Natural killer cell treated with Interleukin-12 subunit alpha and Interleukin-12 subunit beta and Interleukin-15 and Interleukin-18, amount 100 ng/mL, for 72 hours (primary cell): ENCODE measurements around the gene DLX3. TPM values are rescaled to one million over a fixed set of nuclear protein-coding genes. Genes with fewer than 3 reads are reported as not detected.
A peak's percentile ranks its signal among the peaks of the same experiment; 100 is the strongest.

Source experiments
- ATAC-seq, 2 donors: fragments of 150-1000 bp; cut with Tn5 transposase in 1 of 2; sonication (Bioruptor Pico), chemical (Tn5 transposase) in 1 of 2; 2 replicates each; pipeline ENCODE4 v1.10.0; 2021
- DNase-seq: peaks from one replicate; pipeline ENCODE4 v3.0.0; 2022; ENCODE audit warnings: low spot score
- H3K27ac Mint-ChIP-seq, 2 donors: 1 replicate in 1 of 2; 2 replicates in 1 of 2; pipeline ENCODE4 v1.8.0; 2022; ENCODE audit warnings: mixed read lengths in 2 of 2, mild to moderate bottlenecking in 1 of 2, moderate library complexity in 1 of 2
- H3K27me3 Mint-ChIP-seq, 2 donors: 1 replicate in 1 of 2; 2 replicates in 1 of 2; pipeline ENCODE4 v1.8.0; 2022; ENCODE audit warnings: mixed read lengths in 2 of 2
- H3K36me3 Mint-ChIP-seq: one replicate; pipeline ENCODE4 v1.8.0; 2022; ENCODE audit warnings: mixed read lengths
- H3K4me1 Mint-ChIP-seq, 2 donors: 1 replicate in 1 of 2; 2 replicates in 1 of 2; pipeline ENCODE4 v1.8.0; 2022; ENCODE audit warnings: low read depth in 2 of 2, mixed read lengths in 2 of 2, mild to moderate bottlenecking in 1 of 2
- H3K4me3 Mint-ChIP-seq: one replicate; pipeline ENCODE4 v1.8.0; 2022; ENCODE audit warnings: mixed read lengths
- H3K9me3 Mint-ChIP-seq: 2 replicates; pipeline ENCODE4 v1.8.0; 2022; ENCODE audit warnings: mixed read lengths
- total RNA-seq, 2 donors: library from RNA; stranded (reverse); gene quantifications; one replicate each; pipeline ENCODE4 v1.2.3, GENCODE V29; 2022

DLX3 gene
- total RNA-seq, 2 donors from 2014 or later = not detected

DNA sequence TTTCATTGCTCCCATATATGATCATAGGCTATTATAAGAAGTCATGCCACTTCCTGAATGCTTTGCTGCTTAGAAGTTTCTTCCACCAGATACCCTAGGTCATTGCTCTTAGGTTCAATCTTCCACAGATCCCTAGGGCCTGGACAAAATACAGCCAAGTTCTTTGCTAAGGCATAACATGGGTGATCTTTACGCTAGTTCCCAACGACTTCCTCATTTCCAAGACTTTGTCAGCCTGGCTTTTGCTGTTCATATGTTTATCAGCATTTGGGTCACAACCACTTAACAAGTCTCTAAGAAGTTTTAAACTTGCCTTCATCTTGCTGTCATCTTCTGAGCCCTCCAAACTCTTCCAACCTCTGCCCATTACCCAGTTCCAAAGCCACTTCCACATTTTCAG lies 20.1 kb upstream of the DLX3 start:
- no peak for ATAC-seq
- peaks cover 13 to 21% of the 10 kb centered on the region in 2 donors for H3K27me3 Mint-ChIP-seq
- peaks cover 12% of the 10 kb centered on the region for H3K36me3 Mint-ChIP-seq
- H3K4me3 Mint-ChIP-seq = no peak overlapping the region
- no peak for DNase-seq
- no peaks in the 10 kb centered on the region for H3K9me3 Mint-ChIP-seq
- no peaks in the 10 kb centered on the region for H3K4me1 Mint-ChIP-seq
- H3K27ac Mint-ChIP-seq = no peak overlapping the region

DNA sequence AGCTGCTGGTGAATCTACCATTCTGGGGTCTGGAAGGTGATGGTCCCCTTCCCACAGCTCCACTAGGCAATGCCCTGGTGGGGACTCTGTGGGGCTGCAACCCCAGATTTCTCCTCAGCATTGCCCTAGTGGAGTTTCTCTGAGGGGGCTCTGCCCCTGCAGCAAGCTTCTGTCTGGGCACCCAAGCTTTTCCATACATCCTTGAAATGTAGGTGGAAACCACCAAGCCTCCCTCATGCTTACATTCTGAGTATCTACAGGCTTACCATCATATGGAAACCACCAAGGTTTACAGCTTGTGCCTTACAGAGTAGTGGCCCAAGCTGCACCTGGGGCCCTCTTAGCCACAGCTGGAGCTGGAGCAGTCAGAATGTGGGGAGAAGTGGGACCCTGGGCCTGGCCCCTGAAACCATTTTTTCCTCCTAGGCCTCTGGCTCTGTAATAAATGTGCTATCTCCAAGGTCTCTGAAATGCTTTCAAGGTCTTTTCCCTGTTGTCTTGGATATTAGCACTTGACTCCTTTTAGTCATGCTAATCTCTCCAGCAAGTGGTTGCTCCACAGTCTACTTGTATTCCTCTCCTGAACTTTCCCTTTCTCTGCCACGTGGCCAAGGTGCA lies 19.6 kb upstream of the DLX3 start:
- H3K4me1 Mint-ChIP-seq = no peaks in the 10 kb centered on the region
- no peak for ATAC-seq
- no peaks in the 10 kb centered on the region for H3K9me3 Mint-ChIP-seq
- DNase-seq = no peak
- peaks cover 15 to 23% of the 10 kb centered on the region in 2 donors for H3K27me3 Mint-ChIP-seq
- peaks cover 12% of the 10 kb centered on the region for H3K36me3 Mint-ChIP-seq
- H3K27ac Mint-ChIP-seq = no peak overlapping the region
- no peak overlapping the region for H3K4me3 Mint-ChIP-seq

DNA sequence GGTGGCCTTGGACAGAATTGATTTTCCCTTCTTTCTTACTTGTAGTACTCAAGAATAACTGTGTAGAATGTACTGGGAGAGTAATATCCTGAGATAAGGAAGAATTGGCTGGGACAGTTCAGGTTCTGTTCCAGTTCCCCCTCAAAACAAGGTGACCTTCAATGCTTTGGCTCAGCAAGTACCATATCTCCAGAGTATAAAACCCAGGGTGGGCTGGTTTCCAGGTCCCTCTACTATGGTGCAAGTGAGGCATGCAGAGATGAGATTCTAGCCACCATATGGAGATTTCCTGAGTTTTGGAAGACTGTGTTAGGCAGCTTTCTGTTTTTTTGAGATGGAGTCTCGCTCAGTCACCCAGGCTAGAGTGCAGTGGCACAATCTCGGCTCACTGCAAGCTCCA lies 18.1 kb upstream of the DLX3 start:
- DNase-seq (no peak), ATAC-seq (no peak)
- H3K4me1 Mint-ChIP-seq = no peaks in the 10 kb centered on the region
- peaks cover 3% of the 10 kb centered on the region for H3K9me3 Mint-ChIP-seq
- H3K4me3 Mint-ChIP-seq = no peak overlapping the region
- peaks cover 16 to 38% of the 10 kb centered on the region in 2 donors for H3K27me3 Mint-ChIP-seq
- no peak overlapping the region for H3K27ac Mint-ChIP-seq
- H3K36me3 Mint-ChIP-seq = peaks cover 19% of the 10 kb centered on the region

DNA sequence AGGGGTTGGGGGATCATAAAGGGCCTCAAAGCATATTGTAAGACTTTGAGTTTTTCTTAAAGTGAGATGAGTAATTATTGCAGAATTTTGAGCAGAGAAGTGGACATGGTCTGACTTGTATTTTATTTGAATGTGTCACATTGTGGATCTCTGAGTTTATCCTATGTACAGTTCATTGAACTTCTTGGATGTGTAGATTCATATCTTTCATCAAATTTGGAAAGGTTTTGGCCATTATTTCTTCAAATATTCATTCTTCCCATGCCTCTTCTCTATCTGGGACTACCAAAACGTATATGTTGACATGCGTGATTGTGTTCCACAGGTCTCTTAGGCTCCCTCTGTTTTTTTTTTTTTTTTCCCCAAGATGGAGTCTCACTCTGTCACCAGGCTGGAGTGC lies 14.3 kb upstream of the DLX3 start:
- DNase-seq = no peak
- no peak overlapping the region for H3K27ac Mint-ChIP-seq
- no peak for ATAC-seq

DNA sequence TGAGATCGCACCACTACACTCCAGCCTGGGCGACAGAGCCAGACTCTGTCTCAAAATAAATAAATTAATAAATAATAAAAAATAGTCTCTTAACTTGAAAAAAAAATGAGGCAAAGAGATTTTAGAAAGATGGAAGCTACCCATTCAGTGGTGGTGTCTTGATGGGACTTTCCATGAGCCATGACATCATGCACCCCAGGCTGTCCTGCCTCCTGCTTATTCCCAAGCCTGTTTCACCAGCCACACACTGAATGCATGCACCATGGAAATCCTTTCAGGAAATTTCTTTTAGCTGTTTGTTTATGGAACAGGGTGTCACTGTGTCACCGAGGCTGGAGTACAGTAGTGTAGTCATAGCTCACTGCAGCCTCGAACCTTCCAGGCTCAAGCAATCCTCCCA lies 8.9 kb upstream of the DLX3 start:
- DNase-seq (no peak), ATAC-seq (no peak)
- H3K36me3 Mint-ChIP-seq = peaks cover 4% of the 10 kb centered on the region
- H3K4me1 Mint-ChIP-seq = no peaks in the 10 kb centered on the region
- no peak overlapping the region for H3K27ac Mint-ChIP-seq
- H3K9me3 Mint-ChIP-seq = peaks cover 2% of the 10 kb centered on the region
- H3K4me3 Mint-ChIP-seq = no peak overlapping the region
- H3K27me3 Mint-ChIP-seq = peaks cover 40 to 66% of the 10 kb centered on the region in 2 donors

More for the DNA sequence above, 14.3 kb upstream of the DLX3 start:
- Mint-ChIP-seq H3K27me3 (peaks cover 27 to 57% of the 10 kb centered on the region in 2 donors), H3K9me3 (peaks cover 3% of the 10 kb centered on the region), H3K36me3 (peaks cover 13% of the 10 kb centered on the region), H3K4me3 (no peak overlapping the region), H3K4me1 (no peaks in the 10 kb centered on the region)

DNA sequence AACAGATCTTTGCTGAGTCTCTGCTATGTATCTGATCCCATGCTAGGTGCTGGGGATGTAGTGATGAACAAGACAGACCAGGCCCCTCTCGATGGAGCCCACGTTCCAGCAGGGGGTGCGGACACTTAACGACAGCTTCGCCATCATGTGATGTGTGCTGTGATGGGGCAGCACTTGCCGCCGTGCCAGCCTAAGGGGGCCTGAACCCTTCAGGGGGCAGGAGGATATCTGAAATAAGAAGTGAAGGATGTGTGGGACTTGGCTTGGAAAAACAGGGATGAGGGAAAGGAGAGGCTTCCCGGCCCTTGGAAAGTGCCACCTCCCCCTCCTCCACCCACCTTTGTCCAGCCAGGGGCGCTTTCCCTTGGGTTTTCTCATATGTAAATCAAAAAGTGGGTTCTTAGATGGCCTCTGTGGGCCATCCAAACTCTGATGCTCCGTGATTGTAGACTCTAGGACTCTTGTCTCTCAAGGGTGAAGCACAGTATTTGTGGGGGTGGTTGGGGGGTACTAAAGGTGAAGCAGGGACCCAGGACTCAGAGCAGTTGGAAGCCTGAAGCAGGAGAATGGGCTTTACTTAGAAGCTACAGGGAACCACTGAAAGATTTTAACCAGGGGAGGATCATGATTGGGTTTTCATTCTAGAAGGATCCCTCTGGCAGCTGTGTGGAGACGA lies 4.0 kb upstream of the DLX3 start:
- Mint-ChIP-seq H3K9me3 (no peaks in the 10 kb centered on the region), H3K4me3 (no peak overlapping the region), H3K27ac (no peak overlapping the region)

DNA sequence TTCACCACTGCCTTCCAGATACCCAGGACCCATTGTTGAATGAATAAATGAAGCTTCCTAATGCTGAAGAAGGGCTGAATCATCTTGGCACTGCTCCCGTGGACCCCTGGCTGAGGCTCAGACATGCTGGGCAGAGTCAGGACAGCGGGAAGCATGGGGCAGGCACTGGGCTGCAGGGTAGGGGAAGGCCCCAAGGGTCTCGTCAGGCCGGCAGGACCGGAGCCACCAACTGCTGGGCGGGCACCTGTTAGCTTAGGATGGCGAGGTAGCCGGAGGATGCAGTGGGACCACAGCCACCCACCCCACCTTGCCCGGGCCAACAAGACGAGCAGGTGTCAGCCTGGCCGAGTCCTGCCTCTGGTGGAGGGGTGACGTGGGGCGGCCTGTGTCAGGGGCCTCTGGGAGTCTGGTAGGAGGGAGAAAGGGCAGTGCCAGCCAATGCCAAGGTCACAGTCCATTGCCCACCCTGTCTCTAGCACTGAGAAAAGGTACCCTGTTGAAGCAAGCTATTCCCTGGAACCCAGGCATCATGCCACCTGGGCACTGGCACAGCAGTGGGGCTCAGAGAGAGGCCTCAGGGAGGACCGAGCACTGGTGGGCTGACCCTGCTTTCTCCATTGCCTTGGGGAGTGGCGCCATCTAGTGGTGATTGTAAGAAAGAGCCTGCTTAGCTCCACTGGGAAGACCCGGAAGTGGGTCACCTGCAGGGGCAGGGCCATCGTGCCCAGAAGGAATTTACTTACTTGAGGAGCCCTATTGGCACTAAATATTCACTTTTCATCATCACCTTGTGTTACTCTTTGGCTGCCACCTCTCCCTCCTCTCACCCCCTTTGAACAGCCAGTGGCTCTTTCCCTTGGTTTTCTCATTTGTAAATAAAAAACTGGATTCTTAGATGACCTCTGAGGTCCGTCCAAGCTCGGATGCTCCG lies 3.0 kb upstream of the DLX3 start:
- DNase-seq (peak; percentile 86), ATAC-seq (peak; percentile 82 to 90)
- H3K27me3 Mint-ChIP-seq = peaks cover 60 to 80% of the 10 kb centered on the region in 2 donors
- H3K4me3 Mint-ChIP-seq = no peak overlapping the region
- no peaks in the 10 kb centered on the region for H3K36me3 Mint-ChIP-seq
- H3K9me3 Mint-ChIP-seq = no peaks in the 10 kb centered on the region
- no peak overlapping the region for H3K27ac Mint-ChIP-seq
- H3K4me1 Mint-ChIP-seq = peaks cover 24% of the 10 kb centered on the region in 2 donors

More for the DNA sequence above, 4.0 kb upstream of the DLX3 start:
- ATAC-seq (no peak), DNase-seq (no peak)
- peaks cover 21% of the 10 kb centered on the region in 2 donors for H3K4me1 Mint-ChIP-seq
- no peaks in the 10 kb centered on the region for H3K36me3 Mint-ChIP-seq
- H3K27me3 Mint-ChIP-seq = peaks cover 58 to 76% of the 10 kb centered on the region in 2 donors

DNA sequence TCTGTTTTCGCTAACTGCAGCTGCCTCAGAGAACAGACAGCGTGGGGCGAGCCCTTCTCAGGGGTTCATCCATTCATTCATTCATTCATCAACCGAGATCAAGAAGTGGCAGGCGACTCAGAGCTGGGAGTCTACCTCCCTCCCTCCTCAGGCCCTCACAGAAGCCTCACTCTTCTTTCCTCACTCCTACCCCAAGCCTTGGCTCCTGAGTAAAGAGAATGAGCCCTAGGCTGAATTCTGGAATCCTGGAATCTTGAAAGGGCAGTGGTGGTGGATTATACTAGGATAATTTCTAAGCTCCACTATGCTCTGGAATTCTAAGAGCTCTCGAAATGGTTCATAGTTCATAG lies 2.3 kb upstream of the DLX3 start:
- no peaks in the 10 kb centered on the region for H3K36me3 Mint-ChIP-seq
- no peak overlapping the region for H3K4me3 Mint-ChIP-seq
- H3K9me3 Mint-ChIP-seq = no peaks in the 10 kb centered on the region
- peaks cover 57 to 80% of the 10 kb centered on the region in 2 donors for H3K27me3 Mint-ChIP-seq
- H3K27ac Mint-ChIP-seq = no peak overlapping the region
- DNase-seq = no peak
- ATAC-seq = no peak
- H3K4me1 Mint-ChIP-seq = peaks cover 24 to 26% of the 10 kb centered on the region in 2 donors

DNA sequence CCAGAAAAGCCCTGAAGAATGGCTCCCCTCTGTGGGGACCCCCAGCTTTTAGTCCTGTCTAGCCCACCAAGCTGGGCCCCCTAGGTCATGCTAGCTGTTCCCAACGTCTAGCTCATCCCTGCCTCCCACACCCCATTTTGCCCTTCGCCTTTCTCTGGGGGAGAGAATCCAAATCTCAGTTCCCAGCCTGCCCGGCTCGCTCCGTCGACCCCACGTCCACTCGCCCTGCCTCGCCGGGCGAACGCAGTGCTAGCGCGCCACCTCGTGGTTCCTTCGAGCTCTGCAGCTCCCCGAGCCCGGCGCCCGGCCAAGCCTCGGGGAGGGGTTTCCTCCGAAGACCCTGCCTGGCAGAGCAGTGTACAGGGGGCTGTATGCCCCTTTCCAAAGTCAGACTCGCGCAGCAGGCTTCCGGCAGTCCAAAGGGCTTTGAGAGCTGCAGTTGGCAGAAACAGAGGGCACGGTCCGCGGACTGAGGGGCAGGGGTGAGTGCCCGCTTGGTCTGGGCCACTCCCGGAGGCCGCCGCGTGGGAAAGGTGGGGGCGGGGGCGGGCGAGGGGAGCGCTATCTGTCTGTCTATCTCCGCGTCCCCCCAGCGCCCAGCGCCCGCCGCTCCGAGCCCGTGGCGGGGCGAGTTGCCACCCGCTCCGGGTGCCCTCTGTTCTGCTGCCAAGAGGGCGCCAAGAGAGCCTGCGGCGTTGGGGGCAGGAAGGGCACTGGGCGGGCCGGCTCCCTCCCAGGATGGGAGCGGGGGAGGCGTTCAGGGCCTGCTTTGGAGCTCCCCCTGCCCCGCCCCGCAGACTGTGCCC lies 1.7 kb upstream of the DLX3 start:
- Mint-ChIP-seq H3K36me3 (no peaks in the 10 kb centered on the region), H3K27ac (no peak overlapping the region), H3K4me1 (peaks cover 24 to 26% of the 10 kb centered on the region in 2 donors), H3K4me3 (no peak overlapping the region), H3K27me3 (peaks cover 56 to 80% of the 10 kb centered on the region in 2 donors), H3K9me3 (no peaks in the 10 kb centered on the region)
- ATAC-seq (peak; percentile 58 to 61), DNase-seq (no peak)

DNA sequence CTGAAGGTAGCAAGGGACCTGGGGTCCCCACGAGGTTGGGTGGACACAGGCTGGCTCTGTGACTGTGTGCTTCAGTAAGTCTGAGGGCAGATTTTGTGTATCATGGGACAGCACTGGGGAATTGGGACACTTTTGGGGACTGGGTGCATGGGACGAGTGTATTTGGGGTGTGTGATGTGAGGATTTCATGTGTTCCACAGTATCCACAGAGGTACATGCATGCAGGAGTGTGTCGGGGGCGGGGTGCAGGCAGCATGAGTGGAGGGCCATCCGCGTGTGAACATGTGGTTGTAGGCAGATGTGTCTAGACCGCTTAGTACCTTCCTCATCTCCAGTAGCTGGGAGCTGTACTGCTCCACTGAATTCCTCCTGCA lies 1.1 kb upstream of the DLX3 start:
- H3K9me3 Mint-ChIP-seq = no peaks in the 10 kb centered on the region
- no peaks in the 10 kb centered on the region for H3K36me3 Mint-ChIP-seq
- H3K27ac Mint-ChIP-seq = no peak overlapping the region
- H3K4me1 Mint-ChIP-seq = peaks cover 24 to 26% of the 10 kb centered on the region in 2 donors
- H3K27me3 Mint-ChIP-seq = peaks cover 55 to 77% of the 10 kb centered on the region in 2 donors
- no peak overlapping the region for H3K4me3 Mint-ChIP-seq
- ATAC-seq (no peak), DNase-seq (no peak)

DNA sequence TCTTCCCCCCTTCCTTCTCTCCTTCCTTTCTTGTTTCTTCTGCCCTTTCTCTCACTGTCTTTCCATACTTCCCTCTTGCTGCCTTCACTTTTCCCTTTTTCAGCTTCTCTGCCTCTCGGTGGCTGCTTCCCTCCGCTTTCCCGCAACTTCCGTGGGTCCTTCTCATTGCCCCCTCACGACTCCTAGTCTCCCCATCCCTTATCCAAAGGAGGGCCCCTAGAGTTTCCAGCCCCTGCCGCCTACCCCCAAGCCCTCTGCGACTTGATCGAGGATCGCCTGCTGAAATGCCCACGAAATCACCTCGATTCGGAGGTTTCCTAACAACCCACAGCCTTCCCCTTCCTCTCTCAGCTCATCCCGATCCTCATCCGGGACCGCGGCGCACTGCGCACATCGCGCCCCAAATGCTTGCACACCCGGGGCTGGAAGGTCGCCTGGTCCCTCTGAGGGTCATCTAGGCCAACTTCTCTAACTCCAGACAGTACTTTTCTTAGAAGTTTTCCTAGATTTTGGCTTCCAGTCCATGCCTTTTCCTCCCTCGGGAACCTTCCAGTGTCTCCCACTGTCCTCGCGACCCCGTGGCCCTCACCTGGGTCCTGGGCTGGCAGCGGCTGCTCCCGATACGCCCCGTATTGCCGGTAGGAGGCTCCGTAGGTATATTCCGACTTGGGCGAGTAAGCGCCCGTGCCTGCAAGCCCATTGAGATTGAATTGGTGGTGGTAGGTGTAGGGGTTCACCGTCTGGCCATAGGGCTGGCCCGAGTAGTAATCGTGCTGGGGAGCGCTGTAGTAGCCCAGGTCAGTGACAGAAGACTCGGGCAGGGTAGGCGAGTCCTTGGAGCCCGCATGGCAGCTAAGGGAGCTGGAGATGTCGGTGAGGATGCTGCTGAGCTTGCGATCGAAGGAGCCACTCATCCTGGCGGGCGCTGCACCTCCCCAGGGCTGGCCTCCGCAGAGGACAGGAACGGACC lies 654 bp downstream of the DLX3 start:
- H3K36me3 Mint-ChIP-seq = no peaks in the 10 kb centered on the region
- H3K27me3 Mint-ChIP-seq = peaks cover 53 to 74% of the 10 kb centered on the region in 2 donors
- ATAC-seq (no peak), DNase-seq (no peak)
- no peaks in the 10 kb centered on the region for H3K9me3 Mint-ChIP-seq
- H3K27ac Mint-ChIP-seq = no peak overlapping the region
- peak overlapping the region; percentile 85 for H3K4me3 Mint-ChIP-seq
- peaks cover 24 to 26% of the 10 kb centered on the region in 2 donors for H3K4me1 Mint-ChIP-seq

DNA sequence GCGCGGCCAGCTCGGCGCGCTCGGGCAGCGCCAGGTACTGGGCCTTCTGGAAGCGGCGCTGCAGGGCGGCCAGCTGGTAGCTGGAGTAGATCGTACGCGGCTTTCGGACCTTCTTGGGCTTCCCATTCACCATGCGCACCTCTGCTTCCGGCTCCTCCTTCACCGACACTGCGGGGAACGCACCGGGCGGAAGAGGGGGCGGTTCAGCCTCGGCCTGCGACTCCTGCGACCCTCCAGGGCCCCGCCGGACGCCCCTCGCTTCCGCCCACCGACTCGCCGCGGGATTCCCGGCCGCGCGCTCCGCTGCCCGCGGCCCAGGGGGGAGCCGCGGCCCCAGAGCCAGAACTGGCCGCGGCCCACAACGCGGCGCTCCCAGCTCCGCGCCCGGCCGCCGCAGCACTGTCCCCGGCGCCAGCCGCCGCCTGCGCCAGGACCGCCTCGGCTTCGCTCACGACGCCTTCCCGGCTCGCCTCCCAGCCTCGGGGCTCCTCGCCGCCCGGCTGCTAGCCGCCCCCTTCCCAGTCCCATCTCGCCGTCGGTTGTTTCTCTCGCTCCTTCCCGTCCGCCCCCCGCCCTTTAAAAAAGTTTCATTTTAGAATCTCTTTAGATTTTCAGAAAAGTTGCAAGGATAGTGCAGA lies 1.5 kb downstream of the DLX3 start:
- peak; percentile 19 to 52 for ATAC-seq
- Mint-ChIP-seq H3K27ac (no peak overlapping the region), H3K36me3 (no peaks in the 10 kb centered on the region), H3K4me1 (peaks cover 24 to 26% of the 10 kb centered on the region in 2 donors), H3K27me3 (peaks cover 51 to 76% of the 10 kb centered on the region in 2 donors), H3K9me3 (no peaks in the 10 kb centered on the region), H3K4me3 (peak overlapping the region; percentile 85)
- DNase-seq = no peak
